ENCODE data around the gene ENTPD6.

ENTPD6 gene

DNA sequence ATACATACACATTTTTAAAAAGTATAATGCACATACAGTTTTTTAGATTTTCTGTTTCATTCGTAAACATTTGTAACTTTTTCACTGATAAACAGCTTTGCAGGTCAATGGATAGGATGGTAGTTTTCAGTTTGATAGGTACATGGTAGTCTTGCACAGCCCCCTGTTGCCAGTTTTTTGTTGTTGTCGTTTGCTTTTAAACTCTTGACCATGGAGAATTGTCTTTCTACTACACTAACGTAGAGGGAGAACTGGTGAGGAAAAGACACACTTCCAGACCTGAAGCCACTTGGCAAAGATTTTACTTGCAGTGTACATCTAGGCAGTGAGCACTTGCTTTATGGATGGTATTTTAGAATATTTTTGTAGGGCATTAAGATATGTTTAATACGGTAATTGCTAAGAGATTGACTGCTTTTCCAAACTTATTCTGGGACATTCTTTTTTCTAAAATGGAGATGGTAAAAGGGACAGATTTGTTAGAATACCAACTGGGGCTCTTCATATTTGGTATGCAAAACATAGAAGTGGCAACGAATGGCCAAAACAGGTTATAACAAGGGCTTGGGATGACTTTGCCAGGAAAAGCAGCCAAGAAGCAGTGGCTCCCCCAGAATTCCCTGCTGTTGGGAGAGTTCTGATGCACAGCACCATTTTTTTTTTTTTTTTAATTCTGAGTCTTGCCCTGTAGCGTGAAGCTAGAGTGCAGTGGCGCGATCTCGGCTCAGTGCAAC lies 53.9 kb downstream of the ENTPD6 start:
- POLR2A ChIA-PET = interaction anchor here (0.7 to 2.1 kb wide), 3 partner anchors 8 to 570 kb away, joined by 3 to 8 read pairs (median 3); no protein-coding TSS in a partner anchor
- peaks cover 25% of the 10 kb centered on the region for H3K4me1 ChIP-seq (ENCODE audit: control insufficient read depth, insufficient read depth, low read length)

DNA sequence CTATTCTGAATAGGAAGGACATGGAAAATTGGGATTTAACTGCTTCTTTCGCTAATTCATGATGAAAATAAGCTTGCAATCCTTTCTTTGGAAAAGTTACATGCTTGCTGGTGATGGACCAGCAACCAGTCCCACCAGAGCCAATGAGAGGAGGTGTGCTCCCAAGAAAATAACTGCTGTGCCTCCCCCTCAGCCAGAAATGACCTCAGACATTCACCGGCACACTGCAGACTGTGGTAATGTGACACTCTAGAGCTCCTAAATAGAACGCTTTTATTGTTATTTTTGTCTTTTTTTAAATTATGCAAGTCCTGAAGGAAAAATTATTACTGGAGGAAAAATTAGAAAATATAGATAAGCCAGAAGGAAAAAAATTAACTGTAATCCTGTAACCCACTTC lies 55.0 kb downstream of the ENTPD6 start:
- ChIA-PET CTCF (interaction anchor here (0.8 to 0.9 kb wide), 3 partner anchors 14 to 185 kb away, joined by 3 read pairs; no protein-coding TSS in a partner anchor), POLR2A (interaction anchor here (1.3 kb wide), 1 partner anchor 28 kb away, joined by 4 read pairs; no protein-coding TSS in a partner anchor)
- Histone ChIP-seq H3K4me1 (ENCODE audit: control insufficient read depth, insufficient read depth, low read length) (peaks cover 27% of the 10 kb centered on the region), H3K4me3 (ENCODE audit: low read depth, low read length) (no peak overlapping the region), H3K27ac (ENCODE audit: extremely low read depth, low read depth, low read length) (no peak overlapping the region), H3K9me3 (ENCODE audit: control insufficient read depth, insufficient read depth, low read depth, low read length) (no peaks in the 10 kb centered on the region), H3K36me3 (ENCODE audit: control insufficient read depth in 2 of 2, insufficient read depth in 1 of 2, low read length in 2 of 2) (peaks cover 0 to 3% of the 10 kb centered on the region in 2 experiments; a peak in 1 of 3 replicates)
- TF ChIP-seq ZNF157 (tag by site-specific recombination; IDR thresholded peaks at IDR 0.05) = no peak
- TF ChIP-seq ZNF777 (tag by site-specific recombination; IDR thresholded peaks at IDR 0.05; ENCODE audit: borderline replicate concordance) = no peak
- TF ChIP-seq SP3 (tag by site-specific recombination; IDR thresholded peaks at IDR 0.05) = 0 out of 2 replicates have a peak, but pooled peaks have one; percentile 14
- TF ChIP-seq ZNF366 (tag by site-specific recombination; conservative IDR thresholded peaks at IDR 0.05) = peak; percentile 55; the same call in 1 of the 2 replicates
- 0 out of 2 replicates have a peak, but pooled peaks have one; percentile 35 for TF ChIP-seq PRDM1 (tag by site-specific recombination; IDR thresholded peaks at IDR 0.05)
- TF ChIP-seq ZNF266 (tag by site-specific recombination; IDR thresholded peaks at IDR 0.05; ENCODE audit: low read depth) = no peak
- no peak for TF ChIP-seq ZNF169 (tag by site-specific recombination; IDR thresholded peaks at IDR 0.05)
- TF ChIP-seq PRDM10 (tag by site-specific recombination; IDR thresholded peaks at IDR 0.05) = peak; percentile 30; the same call in 1 of the 2 replicates
- TF ChIP-seq, protein P1, sequence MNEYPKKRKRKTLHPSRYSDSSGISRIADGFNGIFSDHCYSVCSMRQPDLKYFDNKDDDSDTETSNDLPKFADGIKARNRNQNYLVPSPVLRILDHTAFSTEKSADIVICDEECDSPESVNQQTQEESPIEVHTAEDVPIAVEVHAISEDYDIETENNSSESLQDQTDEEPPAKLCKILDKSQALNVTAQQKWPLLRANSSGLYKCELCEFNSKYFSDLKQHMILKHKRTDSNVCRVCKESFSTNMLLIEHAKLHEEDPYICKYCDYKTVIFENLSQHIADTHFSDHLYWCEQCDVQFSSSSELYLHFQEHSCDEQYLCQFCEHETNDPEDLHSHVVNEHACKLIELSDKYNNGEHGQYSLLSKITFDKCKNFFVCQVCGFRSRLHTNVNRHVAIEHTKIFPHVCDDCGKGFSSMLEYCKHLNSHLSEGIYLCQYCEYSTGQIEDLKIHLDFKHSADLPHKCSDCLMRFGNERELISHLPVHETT (tag by site-specific recombination; IDR thresholded peaks at IDR 0.05) = no peak
- peak; percentile 85 for TF ChIP-seq IKZF3 (tag by site-specific recombination; IDR thresholded peaks at IDR 0.05)
- TF ChIP-seq, protein P2, sequence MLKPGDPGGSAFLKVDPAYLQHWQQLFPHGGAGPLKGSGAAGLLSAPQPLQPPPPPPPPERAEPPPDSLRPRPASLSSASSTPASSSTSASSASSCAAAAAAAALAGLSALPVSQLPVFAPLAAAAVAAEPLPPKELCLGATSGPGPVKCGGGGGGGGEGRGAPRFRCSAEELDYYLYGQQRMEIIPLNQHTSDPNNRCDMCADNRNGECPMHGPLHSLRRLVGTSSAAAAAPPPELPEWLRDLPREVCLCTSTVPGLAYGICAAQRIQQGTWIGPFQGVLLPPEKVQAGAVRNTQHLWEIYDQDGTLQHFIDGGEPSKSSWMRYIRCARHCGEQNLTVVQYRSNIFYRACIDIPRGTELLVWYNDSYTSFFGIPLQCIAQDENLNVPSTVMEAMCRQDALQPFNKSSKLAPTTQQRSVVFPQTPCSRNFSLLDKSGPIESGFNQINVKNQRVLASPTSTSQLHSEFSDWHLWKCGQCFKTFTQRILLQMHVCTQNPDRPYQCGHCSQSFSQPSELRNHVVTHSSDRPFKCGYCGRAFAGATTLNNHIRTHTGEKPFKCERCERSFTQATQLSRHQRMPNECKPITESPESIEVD (tag by site-specific recombination; IDR thresholded peaks at IDR 0.05) = peak; percentile 97
- no peak for TF ChIP-seq SCRT2 (tag by site-specific recombination; IDR thresholded peaks at IDR 0.05)
- TF ChIP-seq ZNF560 (tag by site-specific recombination; IDR thresholded peaks at IDR 0.05; ENCODE audit: borderline replicate concordance) = no peak
- peak; percentile 51 for TF ChIP-seq ZNF600 (tag by site-specific recombination; IDR thresholded peaks at IDR 0.05)
- peak; percentile 62; the same call in 1 of the 2 replicates for TF ChIP-seq ZNF16 (tag by site-specific recombination; IDR thresholded peaks at IDR 0.05; ENCODE audit: low read depth)
- no peak for TF ChIP-seq ZNF561 (tag by site-specific recombination; IDR thresholded peaks at IDR 0.05; ENCODE audit: borderline replicate concordance)

More for the DNA sequence above, 53.9 kb downstream of the ENTPD6 start:
- TF ChIP-seq ZNF585B (tag by site-specific recombination; IDR thresholded peaks at IDR 0.05) = no peak
- TF ChIP-seq, protein P2 (tag by site-specific recombination; IDR thresholded peaks at IDR 0.05) = peak; percentile 54; the same call in 1 of the 2 replicates
- TF ChIP-seq, protein P3, sequence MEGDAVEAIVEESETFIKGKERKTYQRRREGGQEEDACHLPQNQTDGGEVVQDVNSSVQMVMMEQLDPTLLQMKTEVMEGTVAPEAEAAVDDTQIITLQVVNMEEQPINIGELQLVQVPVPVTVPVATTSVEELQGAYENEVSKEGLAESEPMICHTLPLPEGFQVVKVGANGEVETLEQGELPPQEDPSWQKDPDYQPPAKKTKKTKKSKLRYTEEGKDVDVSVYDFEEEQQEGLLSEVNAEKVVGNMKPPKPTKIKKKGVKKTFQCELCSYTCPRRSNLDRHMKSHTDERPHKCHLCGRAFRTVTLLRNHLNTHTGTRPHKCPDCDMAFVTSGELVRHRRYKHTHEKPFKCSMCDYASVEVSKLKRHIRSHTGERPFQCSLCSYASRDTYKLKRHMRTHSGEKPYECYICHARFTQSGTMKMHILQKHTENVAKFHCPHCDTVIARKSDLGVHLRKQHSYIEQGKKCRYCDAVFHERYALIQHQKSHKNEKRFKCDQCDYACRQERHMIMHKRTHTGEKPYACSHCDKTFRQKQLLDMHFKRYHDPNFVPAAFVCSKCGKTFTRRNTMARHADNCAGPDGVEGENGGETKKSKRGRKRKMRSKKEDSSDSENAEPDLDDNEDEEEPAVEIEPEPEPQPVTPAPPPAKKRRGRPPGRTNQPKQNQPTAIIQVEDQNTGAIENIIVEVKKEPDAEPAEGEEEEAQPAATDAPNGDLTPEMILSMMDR (tag by site-specific recombination; IDR thresholded peaks at IDR 0.05) = 0 out of 2 replicates have a peak, but pooled peaks have one; percentile 34
- H3K4me3 ChIP-seq (ENCODE audit: low read depth, low read length) = peak overlapping the region; percentile 87
- H3K27ac ChIP-seq (ENCODE audit: extremely low read depth, low read depth, low read length) = no peak overlapping the region
- no peaks in the 10 kb centered on the region for H3K9me3 ChIP-seq (ENCODE audit: control insufficient read depth, insufficient read depth, low read depth, low read length)
- CTCF ChIA-PET = interaction anchor here (0.5 to 0.8 kb wide), 4 partner anchors 13 to 56 kb away, joined by 3 to 4 read pairs (median 3); no protein-coding TSS in a partner anchor
- H3K36me3 ChIP-seq (ENCODE audit: control insufficient read depth in 2 of 2, insufficient read depth in 1 of 2, low read length in 2 of 2) = no peaks in the 10 kb centered on the region

All from HEK293 (cell line).